Measurements from ENCODE around the gene SYNPO2.

The SYNPO2 gene

GRCh38 chr4:118888666-118889311 lies at the start of gene SYNPO2:
SYNPO2 (plus strand) TSS chr4:118888854; CDS start chr4:118889037, 183 bp downstream.
- no peak for TF ChIP-seq CTCF (IDR thresholded peaks at IDR 0.05; ENCODE audit: low read depth, low read length)
- H3K4me3 ChIP-seq (ENCODE audit: low read depth, low read length): peak within 1 kb of the TSS; percentile 58

GRCh38 chr4:118839221-118839927 lies 49.3 kb upstream of the SYNPO2 start:
- TF ChIP-seq CTCF (IDR thresholded peaks at IDR 0.05; ENCODE audit: low read depth, low read length): no peak
- no peak overlapping the region for H3K4me3 ChIP-seq (ENCODE audit: low read depth, low read length)

GRCh38 chr4:118842055-118842454 lies 46.6 kb upstream of the SYNPO2 start:
- no peak overlapping the region for H3K4me3 ChIP-seq (ENCODE audit: low read depth, low read length)
- no peak for TF ChIP-seq CTCF (IDR thresholded peaks at IDR 0.05; ENCODE audit: low read depth, low read length)

GRCh38 chr4:118843237-118843636 lies 45.4 kb upstream of the SYNPO2 start:
- H3K4me3 ChIP-seq (ENCODE audit: low read depth, low read length): no peak overlapping the region
- no peak for TF ChIP-seq CTCF (IDR thresholded peaks at IDR 0.05; ENCODE audit: low read depth, low read length)

- no peak overlapping the region for H3K4me3 ChIP-seq (ENCODE audit: low read depth, low read length)
- TF ChIP-seq CTCF (IDR thresholded peaks at IDR 0.05; ENCODE audit: low read depth, low read length): no peak
Observed at GRCh38 chr4:118845552-118846050, 43.1 kb upstream of the SYNPO2 start.

GRCh38 chr4:118846979-118847378 lies 41.7 kb upstream of the SYNPO2 start:
- H3K4me3 ChIP-seq (ENCODE audit: low read depth, low read length): no peak overlapping the region
- TF ChIP-seq CTCF (IDR thresholded peaks at IDR 0.05; ENCODE audit: low read depth, low read length): no peak

GRCh38 chr4:118848242-118848641 lies 40.4 kb upstream of the SYNPO2 start:
- no peak for TF ChIP-seq CTCF (IDR thresholded peaks at IDR 0.05; ENCODE audit: low read depth, low read length)
- no peak overlapping the region for H3K4me3 ChIP-seq (ENCODE audit: low read depth, low read length)
